Liver (tissue), 3 donors: ENCODE data around the gene CZIB.
"Not testable (repeated sequence)": the region's sequence is repeated elsewhere in the genome, so short reads cannot be mapped to it uniquely, and the experiment has no call there.

Source experiments
- ATF3 ChIP-seq: IDR thresholded peaks from 2 replicates; pipeline ENCODE4 v1.6.1; 2016; ENCODE audit warnings: antibody characterized with exemption
- CTCF ChIP-seq: fragments of 150-350 bp; IDR thresholded peaks from 2 replicates; pipeline ENCODE4 v1.5.1; 2017; ENCODE audit warnings: improper control_type of control experiment, low read depth, low read length; ENCODE audit not compliant: missing input control
- MAX ChIP-seq: IDR thresholded peaks from 2 replicates; pipeline ENCODE4 v1.6.1; 2016; ENCODE audit warnings: antibody characterized with exemption
- RAD21 ChIP-seq, 2 donors: IDR thresholded peaks; 2 replicates each; pipeline ENCODE4 v1.6.1; 2016; ENCODE audit warnings: antibody characterized with exemption in 2 of 2, mild to moderate bottlenecking in 2 of 2
- ZBTB33 ChIP-seq: IDR thresholded peaks from 2 replicates; pipeline ENCODE4 v1.6.1; 2016; ENCODE audit warnings: antibody characterized with exemption
- donor health status: healthy.
- donor health status: healthy.

- not testable (repeated sequence) for TF ChIP-seq CTCF; ATF3; ZBTB33; RAD21 (IDR thresholded peaks at IDR 0.05); MAX
Measured at GRCh38 chr1:53206083-53206685, 14.2 kb downstream of the CZIB start.
